Stimulated activated CD8-positive, alpha-beta memory T cell treated with anti-CD3 and anti-CD28 coated beads, Interleukin-7, amount 100 ng/mL, for 4 hours (primary cell): Measurements from ENCODE around the gene ZNF546.
A peak's percentile ranks its signal among the peaks of the same experiment; 100 is the strongest.
"Not testable (repeated sequence)": the region's sequence is repeated elsewhere in the genome, so short reads cannot be mapped to it uniquely, and the experiment has no call there.

Source experiments
- DNase-seq, 2 donors: peaks; one replicate each; pipeline ENCODE4 v3.0.0-alpha.2; 2020; ENCODE audit warnings: low read depth in 2 of 2

The ZNF546 gene

GRCh38 chr19:39986643-39987042 is 10.2 kb upstream of the ZNF546 start:
- DNase-seq, result no peak

DNA sequence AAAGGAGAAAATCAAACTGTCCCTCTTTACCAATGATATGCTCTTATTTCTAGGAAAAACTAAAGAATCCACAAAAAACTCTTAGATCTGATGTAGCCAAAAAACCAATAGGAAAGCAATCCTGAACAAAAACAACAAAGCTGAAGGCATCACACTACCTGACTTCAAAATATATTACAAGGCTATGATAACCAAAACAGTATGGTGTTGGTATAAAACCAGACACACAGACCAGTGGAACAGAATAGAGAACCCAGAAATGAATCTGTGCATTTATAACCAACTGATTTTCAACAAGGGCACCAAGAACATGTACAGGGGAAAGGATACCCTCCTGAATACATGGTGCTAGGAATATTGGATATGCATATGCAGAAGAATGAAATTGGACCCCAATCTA is 9.7 kb upstream of the ZNF546 start:
- DNase-seq, result no peak

DNA sequence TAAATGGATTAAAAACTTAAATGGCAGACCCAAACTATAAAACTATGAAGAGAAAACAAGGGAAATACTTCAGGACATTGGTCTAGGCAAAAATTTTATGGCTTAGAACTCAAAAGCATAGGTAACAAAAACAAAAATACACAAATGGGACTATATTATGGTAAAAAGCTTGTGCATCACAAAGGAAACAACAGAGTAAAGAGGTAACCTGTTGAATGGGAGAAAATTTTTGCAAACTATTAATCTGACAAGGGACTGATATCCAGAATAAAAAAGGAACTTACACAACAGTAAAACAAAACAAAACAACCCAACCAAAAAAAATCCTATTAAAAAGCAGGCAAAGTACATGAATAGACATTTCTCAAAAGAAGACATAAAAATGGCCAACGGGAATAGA is 9.3 kb upstream of the ZNF546 start:
- DNase-seq, result no peak

DNA sequence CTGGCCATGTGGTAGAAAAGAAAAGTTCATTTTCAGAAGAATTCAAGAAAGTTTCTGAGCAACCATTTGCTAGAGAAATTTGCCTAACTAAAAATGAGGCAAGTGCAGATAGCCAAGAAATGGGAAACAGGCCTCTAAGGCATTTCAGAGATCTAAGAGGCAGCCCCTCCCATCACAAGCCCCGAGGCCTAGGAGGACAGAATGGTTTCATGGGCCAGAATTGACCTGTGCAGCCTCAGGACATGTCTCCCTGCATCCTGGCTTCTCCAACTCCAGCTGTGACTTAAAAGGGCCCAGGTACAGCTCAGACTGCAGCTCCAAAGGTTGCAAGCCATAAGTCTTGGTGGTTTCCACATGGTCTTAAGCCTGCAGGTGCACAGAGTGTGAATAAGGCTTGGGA is 3.3 kb upstream of the ZNF546 start:
- DNase-seq, result no peak

DNA sequence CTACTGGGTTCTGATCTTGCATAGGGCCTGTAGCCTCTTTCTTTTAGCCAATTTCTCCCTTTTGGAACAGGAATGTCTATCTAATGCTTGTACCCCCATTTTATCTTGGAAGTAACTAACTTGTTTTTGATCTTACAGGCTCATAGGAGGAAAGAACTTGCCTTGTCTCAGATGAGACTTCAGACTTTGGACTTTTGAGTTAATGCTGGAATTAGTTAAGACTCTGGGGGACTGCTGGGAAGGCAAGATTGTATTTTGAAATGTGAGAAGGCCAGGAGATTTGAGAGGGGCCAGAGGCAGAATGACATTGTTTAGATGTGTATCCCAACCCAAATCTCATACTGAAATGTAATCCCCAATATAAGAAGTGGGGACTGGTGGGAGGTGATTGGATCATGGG is 2.5 kb upstream of the ZNF546 start:
- no peak for DNase-seq

DNA sequence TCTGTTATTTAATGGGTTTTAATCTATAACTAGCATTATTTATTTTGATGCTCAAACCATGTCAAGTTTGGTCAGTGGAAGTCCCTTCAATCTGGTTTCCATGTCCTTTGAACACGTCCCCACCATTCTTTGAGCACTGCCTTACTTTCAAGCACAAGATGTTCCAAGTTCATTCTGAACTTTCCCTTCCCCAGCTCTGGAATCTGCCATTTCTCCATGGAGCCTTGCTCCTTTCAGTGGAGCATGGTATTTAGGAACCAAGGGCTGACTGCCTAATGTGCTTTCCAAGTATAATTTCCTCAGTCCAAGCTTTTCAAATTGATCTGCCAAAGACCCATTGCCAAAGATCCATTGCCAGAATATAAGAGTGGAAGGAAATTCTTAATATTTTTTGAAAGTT is 1.1 kb upstream of the ZNF546 start:
- no peak for DNase-seq

DNA sequence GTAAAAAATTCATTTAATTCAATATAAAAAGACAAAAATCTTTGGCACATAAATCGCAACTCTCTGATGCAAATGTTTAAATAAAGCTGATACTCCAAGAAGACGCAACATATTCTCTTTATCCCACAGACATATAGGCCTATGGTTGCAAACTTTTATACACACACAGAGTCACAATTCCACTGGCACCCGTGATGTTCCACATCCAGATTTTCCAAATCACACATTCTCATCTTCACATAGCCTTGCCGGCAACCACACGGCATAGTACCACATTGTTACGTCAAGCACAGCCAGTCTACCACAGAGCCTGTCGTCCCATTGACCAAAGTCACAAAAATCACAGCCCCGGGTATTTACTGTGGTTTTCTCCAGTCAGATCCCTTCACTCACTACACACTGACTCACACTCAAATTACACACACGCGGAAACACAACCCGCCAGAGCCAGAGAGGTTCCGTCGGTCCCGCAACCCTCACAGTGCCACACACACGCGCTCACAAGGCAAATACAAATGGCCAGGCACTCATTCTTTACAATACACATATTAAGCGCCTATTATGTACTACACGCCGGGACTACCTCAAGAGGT is 546 bp upstream of the ZNF546 start:
- DNase-seq, result peak; percentile 28 to 34

DNA sequence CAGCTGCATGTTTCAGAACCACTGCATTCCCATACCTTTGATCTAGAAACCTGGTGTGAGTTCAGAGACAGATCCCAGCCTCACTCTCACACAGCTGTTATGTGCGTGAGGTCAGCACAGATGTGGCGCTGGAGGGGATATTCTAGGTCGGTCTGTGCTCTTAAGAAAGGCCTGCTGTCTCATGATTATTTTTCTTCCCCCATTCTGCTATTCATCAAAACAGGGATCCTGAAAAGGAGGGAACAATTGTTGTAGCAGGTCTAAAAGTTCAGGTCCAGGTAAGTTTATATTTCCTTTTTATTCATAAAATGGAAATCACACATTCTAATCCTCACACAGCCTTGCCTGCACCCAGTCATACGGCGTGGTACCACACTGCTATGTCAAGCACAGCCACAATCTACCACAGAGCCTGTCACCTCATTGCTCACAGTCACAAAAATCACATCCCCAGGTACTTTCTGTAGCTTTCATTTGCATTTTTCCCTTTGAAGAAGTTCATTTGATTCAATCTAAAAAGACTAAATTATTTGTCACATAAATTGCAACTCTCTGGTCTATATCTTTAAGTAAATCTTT is 867 bp downstream of the ZNF546 start:
- no peak for DNase-seq

- no peak for DNase-seq
Measured at GRCh38 chr19:39998501-39998900, 1.6 kb downstream of the ZNF546 start.

GRCh38 chr19:40005691-40006272 is 8.9 kb downstream of the ZNF546 start:
- DNase-seq, result no peak

DNA sequence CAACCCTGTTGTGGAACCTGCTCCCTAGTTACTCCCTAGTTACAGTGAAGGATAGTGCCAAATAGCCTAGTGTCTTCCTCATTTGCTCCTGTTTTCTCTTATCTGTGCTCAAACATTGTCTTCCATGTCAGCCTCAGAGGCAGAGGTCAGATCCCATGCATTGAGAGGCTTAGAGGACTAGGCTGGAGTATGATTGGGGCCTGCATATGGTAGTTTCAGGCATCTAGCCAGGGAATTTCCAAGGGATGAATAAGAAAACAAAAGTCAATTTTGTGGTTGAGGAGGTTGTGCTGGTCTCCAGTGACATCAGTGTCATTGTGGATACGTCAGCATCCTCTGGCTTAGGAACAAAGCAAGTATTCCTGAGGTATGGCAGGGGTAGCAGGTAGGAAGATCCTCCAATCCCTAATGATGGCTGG is 9.4 kb downstream of the ZNF546 start:
- DNase-seq, result no peak

DNA sequence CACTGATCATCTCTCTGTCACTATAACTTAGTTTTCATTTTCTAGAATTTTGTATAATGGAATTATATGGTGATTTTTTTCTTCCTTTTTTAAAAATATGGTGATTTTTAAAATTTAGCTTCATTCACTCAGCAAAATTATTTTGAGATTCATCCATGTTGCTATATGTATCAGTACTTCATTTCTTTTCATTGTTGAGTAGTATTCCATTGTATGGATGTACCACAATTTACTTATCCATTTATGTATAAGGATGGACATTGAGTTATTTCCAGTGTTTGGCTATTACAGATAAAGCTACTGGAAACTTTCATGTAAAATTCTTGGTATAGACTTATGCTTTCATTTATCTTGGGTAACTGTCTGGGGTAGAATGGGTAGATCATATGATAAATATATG is 12.8 kb downstream of the ZNF546 start:
- DNase-seq, result no peak

GRCh38 chr19:40013991-40014390 is 17.1 kb downstream of the ZNF546 start:
- no peak for DNase-seq

DNA sequence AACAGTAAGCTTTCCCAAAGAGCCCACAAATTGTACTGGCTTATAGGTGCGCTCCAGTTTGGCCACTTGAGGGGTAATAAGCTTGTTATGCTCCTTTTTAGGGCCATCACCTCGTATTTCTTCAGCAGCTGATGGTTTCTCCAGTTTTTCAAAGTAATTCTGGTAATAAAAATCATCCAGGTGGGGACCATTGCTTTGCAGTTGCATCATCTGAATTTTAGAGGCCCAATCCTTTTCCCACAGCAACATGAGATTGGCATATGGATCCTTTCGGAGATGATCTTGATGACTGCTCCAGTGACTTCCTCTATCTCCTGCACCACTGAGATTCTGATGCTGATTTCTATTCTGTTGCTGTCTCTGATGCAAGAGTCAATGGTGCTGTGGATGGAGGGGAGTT is 27.1 kb downstream of the ZNF546 start:
- DNase-seq, result no peak

DNA sequence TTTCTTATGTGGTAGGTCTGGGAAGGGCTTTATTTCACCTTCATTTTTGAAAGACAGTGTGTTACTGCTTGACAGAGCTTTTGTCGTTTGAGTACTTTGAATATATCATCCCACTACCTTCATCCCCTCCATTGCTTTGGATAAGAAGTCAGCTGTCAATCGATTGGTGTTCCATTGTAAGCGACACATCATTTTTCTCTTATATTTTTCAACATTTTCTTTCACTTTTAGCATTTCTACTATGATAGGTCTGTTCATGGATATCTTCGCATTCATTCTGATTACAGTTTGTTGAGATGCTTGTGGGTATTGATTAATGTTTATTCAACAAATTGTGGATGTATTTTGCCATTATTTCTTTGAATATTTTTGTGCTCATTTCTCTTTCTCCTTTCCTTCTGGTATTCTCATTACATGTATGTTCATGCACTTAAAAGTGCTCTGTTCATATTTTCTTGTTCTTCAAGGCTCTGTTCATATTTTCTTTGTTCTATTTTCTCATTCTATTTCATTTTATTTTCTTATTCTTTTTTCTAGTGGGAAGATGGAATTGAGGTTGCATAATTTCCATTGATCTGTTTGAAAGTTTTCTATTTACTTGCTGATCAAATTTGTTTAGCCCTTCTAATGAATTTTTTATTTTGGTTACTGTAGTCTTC is 29.2 kb downstream of the ZNF546 start:
- DNase-seq, result no peak

- no peak for DNase-seq
Measured at GRCh38 chr19:40026597-40026970, 29.7 kb downstream of the ZNF546 start.

DNA sequence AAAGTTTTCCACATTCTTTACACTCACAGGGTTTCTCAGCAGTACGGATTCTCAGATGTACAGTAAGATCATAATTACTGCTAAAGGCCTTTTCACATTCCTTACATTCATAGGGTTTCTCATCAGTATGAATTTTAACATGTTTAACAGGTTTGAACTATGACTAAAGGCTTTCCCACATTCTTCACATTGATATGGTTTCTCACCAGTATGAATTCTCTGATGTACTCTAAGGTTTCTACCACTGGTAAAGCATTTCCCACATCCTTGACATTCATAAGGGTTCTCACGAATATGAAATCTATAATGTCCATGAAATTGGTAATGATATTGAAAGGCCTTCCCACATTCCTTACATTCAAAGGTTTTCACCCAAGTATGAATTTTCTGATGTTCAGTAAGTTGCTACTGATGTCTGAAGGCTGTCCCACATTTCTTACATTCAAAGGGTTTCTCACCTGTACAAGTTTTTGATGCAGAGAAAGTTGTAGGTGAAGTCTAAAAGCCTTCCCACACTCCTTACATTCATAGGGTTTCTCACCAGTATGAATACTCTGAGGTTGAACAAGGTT is 37.2 kb downstream of the ZNF546 start:
- DNase-seq, result no peak

DNA sequence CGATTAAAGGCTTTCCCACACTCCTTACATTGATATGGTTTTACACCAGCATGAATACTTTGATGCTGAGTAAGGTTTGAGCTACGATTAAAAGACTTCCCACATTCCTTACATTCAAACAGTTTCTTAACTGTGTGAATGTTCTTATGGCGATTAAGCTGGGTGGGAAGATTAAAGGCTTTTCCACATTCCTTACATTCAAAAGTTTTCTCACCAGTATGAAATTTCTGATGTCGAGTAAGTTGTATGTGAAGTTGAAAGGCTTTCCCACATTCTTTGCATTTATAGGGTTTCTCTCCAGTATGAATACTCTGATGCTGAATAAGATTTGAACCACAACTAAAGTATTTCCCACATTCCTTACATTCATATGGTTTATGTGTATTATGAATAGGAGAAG is 39.1 kb downstream of the ZNF546 start:
- DNase-seq, result no peak

GRCh38 chr19:40038047-40038446 is 41.2 kb downstream of the ZNF546 start:
- not testable (repeated sequence) for DNase-seq

GRCh38 chr19:40041718-40042117 is 44.9 kb downstream of the ZNF546 start:
- not testable (repeated sequence) for DNase-seq

DNA sequence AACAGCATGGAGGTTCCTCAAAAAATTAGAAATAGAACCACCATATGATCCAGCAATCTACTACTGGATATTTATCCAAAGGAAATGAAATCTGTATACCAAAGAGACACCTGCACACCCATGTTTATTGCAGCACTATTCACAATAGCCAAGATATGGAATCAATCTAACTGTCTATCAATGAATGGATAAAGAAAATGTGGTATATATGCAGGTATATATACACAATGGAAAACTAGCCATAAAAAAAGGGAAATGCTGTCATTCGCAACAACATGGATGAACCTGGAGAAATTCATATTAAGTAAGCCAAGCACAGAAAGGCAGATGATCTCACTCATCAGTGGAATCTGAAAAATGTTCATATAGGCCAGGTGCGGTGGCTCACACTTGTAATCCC is 56.6 kb downstream of the ZNF546 start:
- no peak for DNase-seq

DNA sequence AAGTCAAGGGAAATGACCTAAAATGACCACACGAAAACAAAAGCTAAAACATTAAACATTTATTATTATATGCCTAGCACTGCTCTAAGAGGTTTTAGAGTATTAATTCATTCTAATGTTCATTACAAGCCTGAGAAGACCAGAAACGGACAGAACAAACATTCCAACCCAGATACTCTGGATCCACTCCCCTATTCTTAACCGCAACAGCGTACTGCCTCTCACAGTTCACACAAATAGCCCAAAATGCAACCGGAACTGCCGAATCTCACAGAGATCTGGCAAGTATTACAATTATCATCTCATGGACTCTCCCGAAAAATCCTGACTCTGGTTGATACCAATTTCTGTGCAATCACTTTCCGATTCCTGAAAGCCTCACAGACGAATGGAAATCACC is 57.8 kb downstream of the ZNF546 start:
- no peak for DNase-seq

DNA sequence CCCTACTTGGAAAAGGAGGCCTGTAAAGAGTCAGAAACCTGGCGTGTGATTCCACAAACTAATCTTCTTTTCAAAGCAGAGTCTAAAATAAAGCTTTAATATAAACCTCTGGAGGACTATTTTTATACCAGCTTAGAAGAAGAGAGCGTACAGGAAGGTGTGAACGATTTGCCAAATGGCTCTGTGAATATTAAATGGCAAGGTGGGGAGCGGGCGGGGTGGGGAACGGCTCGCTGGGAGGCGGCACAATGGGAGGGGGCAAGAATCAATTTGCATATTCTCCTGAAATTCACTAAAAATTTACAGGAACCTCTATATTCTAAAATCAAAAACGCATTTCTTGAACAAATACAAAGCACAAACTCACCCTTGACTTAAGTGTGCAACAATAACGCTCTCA is 58.2 kb downstream of the ZNF546 start:
- no peak for DNase-seq
